Muscle layer of duodenum (tissue), 2 donors: ENCODE data around the gene RFX4.
"Not testable (repeated sequence)": the region's sequence is repeated elsewhere in the genome, so short reads cannot be mapped to it uniquely, and the experiment has no call there.

Experiments
- H3K27ac ChIP-seq: one replicate; pipeline ENCODE4 v1.7.0; 2013; ENCODE audit warnings: mild to moderate bottlenecking, low read length
- H3K27me3 ChIP-seq: one replicate; pipeline ENCODE4 v1.7.0; 2013; ENCODE audit warnings: low read depth, mild to moderate bottlenecking, control low read depth, low read length
- H3K36me3 ChIP-seq, 2 donors: one replicate each; pipeline ENCODE4 v1.7.0; 2013; ENCODE audit warnings: low read length in 2 of 2, control low read depth in 1 of 2, mild to moderate bottlenecking in 1 of 2; ENCODE audit not compliant: insufficient read depth in 2 of 2, control insufficient read depth in 1 of 2
- H3K4me1 ChIP-seq, 2 donors: one replicate each; pipeline ENCODE4 v1.7.0; 2013; ENCODE audit warnings: low read length in 2 of 2, mild to moderate bottlenecking in 2 of 2, control low read depth in 1 of 2, moderate library complexity in 1 of 2; ENCODE audit not compliant: insufficient read depth in 2 of 2, control insufficient read depth in 1 of 2
- H3K4me3 ChIP-seq, 2 donors: one replicate each; pipeline ENCODE4 v1.7.0; 2013; ENCODE audit warnings: low read length in 2 of 2, low read depth in 1 of 2, mild to moderate bottlenecking in 1 of 2
- H3K9me3 ChIP-seq, 2 donors: one replicate each; pipeline ENCODE4 v1.7.0; 2013; ENCODE audit warnings: low read length in 2 of 2, control low read depth in 1 of 2, mild to moderate bottlenecking in 1 of 2; ENCODE audit not compliant: control insufficient read depth in 1 of 2
- donor health status: healthy.

Gene RFX4

GRCh38 chr12:106722837-106723236 is 140.0 kb downstream of the RFX4 start:
- Histone ChIP-seq H3K27ac (no peak overlapping the region), H3K36me3 (no peaks in the 10 kb centered on the region), H3K9me3 (no peaks in the 10 kb centered on the region), H3K4me1 (no peaks in the 10 kb centered on the region), H3K27me3 (no peaks in the 10 kb centered on the region), H3K4me3 (no peak overlapping the region)

- H3K4me3 ChIP-seq: no peak overlapping the region
- H3K9me3 ChIP-seq: no peaks in the 10 kb centered on the region
- no peaks in the 10 kb centered on the region for H3K36me3 ChIP-seq
- H3K4me1 ChIP-seq: no peaks in the 10 kb centered on the region
- H3K27ac ChIP-seq: no peak overlapping the region
- H3K27me3 ChIP-seq: no peaks in the 10 kb centered on the region
Observed at GRCh38 chr12:106723416-106723815, 140.6 kb downstream of the RFX4 start.

- H3K27me3 ChIP-seq: no peaks in the 10 kb centered on the region
- H3K36me3 ChIP-seq: no peaks in the 10 kb centered on the region
- no peak overlapping the region for H3K27ac ChIP-seq
- no peaks in the 10 kb centered on the region for H3K9me3 ChIP-seq
- no peak overlapping the region for H3K4me3 ChIP-seq
- no peaks in the 10 kb centered on the region for H3K4me1 ChIP-seq
Observed at GRCh38 chr12:106724116-106724515, 141.3 kb downstream of the RFX4 start.

- H3K4me3 ChIP-seq: no peak overlapping the region
- H3K27ac ChIP-seq: no peak overlapping the region
- H3K4me1 ChIP-seq: no peaks in the 10 kb centered on the region
- no peaks in the 10 kb centered on the region for H3K36me3 ChIP-seq
- H3K9me3 ChIP-seq: no peaks in the 10 kb centered on the region
- no peaks in the 10 kb centered on the region for H3K27me3 ChIP-seq
Observed at GRCh38 chr12:106724934-106725333, 142.1 kb downstream of the RFX4 start.

- not testable (repeated sequence) for H3K36me3 ChIP-seq, H3K27ac ChIP-seq, H3K4me3 ChIP-seq, H3K9me3 ChIP-seq, H3K27me3 ChIP-seq, H3K4me1 ChIP-seq
Observed at GRCh38 chr12:106726603-106727202, 143.9 kb downstream of the RFX4 start.

- Histone ChIP-seq H3K4me1 (no peaks in the 10 kb centered on the region), H3K27ac (no peak overlapping the region), H3K9me3 (no peaks in the 10 kb centered on the region), H3K36me3 (no peaks in the 10 kb centered on the region), H3K27me3 (no peaks in the 10 kb centered on the region), H3K4me3 (no peak overlapping the region)
Observed at GRCh38 chr12:106729611-106730010, 146.8 kb downstream of the RFX4 start.

GRCh38 chr12:106732890-106733289 is 150.1 kb downstream of the RFX4 start:
- no peak overlapping the region for H3K4me3 ChIP-seq
- no peaks in the 10 kb centered on the region for H3K27me3 ChIP-seq
- H3K9me3 ChIP-seq: no peaks in the 10 kb centered on the region
- no peaks in the 10 kb centered on the region for H3K36me3 ChIP-seq
- H3K27ac ChIP-seq: no peak overlapping the region
- no peaks in the 10 kb centered on the region for H3K4me1 ChIP-seq

GRCh38 chr12:106733660-106734059 is 150.9 kb downstream of the RFX4 start:
- no peaks in the 10 kb centered on the region for H3K4me1 ChIP-seq

GRCh38 chr12:106736051-106736957 is 153.5 kb downstream of the RFX4 start:
- Histone ChIP-seq H3K4me3 (no peak overlapping the region), H3K27ac (no peak overlapping the region), H3K27me3 (no peaks in the 10 kb centered on the region), H3K4me1 (no peaks in the 10 kb centered on the region), H3K36me3 (no peaks in the 10 kb centered on the region), H3K9me3 (no peaks in the 10 kb centered on the region)

More at GRCh38 chr12:106733660-106734059, 150.9 kb downstream of the RFX4 start:
- no peaks in the 10 kb centered on the region for H3K36me3 ChIP-seq
- no peak overlapping the region for H3K27ac ChIP-seq
- no peaks in the 10 kb centered on the region for H3K9me3 ChIP-seq
- no peak overlapping the region for H3K4me3 ChIP-seq
- H3K27me3 ChIP-seq: no peaks in the 10 kb centered on the region

- Histone ChIP-seq H3K4me3 (no peak overlapping the region), H3K36me3 (no peaks in the 10 kb centered on the region), H3K27ac (no peak overlapping the region), H3K9me3 (no peaks in the 10 kb centered on the region), H3K4me1 (no peaks in the 10 kb centered on the region), H3K27me3 (no peaks in the 10 kb centered on the region)
Observed at GRCh38 chr12:106739318-106739717, 156.5 kb downstream of the RFX4 start.

GRCh38 chr12:106739815-106740530 is 157.2 kb downstream of the RFX4 start:
- Histone ChIP-seq H3K9me3 (no peaks in the 10 kb centered on the region), H3K4me1 (no peaks in the 10 kb centered on the region), H3K36me3 (no peaks in the 10 kb centered on the region), H3K27me3 (no peaks in the 10 kb centered on the region), H3K27ac (no peak overlapping the region), H3K4me3 (no peak overlapping the region)
